NCI-H460 (cell line): ENCODE measurements around the gene CACNB2. TPM values are rescaled to one million over a fixed set of nuclear protein-coding genes. Genes with fewer than 3 reads are reported as not detected.

Experiments used
- DNase-seq: peaks from one replicate; pipeline ENCODE4 v3.0.0-alpha.2; 2016; ENCODE audit warnings: low read depth; ENCODE audit errors: extremely low read depth
- total RNA-seq: library from RNA; depleted of rRNA; stranded (reverse); fragments of >200 nt; shearing (Covaris generic); gene quantifications from 2 replicates; pipeline ENCODE4 v1.2.3, GENCODE V29; 2014

CACNB2 gene
- total RNA-seq, 1 experiment from 2014 or later, result 2.6 TPM

- DNase-seq, result no peak
These were observed 185.8 kb downstream of the CACNB2 start for GRCh38 chr10:18325889-18326531.

GRCh38 chr10:18328941-18329340, 188.7 kb downstream of the CACNB2 start:
- no peak for DNase-seq

DNA sequence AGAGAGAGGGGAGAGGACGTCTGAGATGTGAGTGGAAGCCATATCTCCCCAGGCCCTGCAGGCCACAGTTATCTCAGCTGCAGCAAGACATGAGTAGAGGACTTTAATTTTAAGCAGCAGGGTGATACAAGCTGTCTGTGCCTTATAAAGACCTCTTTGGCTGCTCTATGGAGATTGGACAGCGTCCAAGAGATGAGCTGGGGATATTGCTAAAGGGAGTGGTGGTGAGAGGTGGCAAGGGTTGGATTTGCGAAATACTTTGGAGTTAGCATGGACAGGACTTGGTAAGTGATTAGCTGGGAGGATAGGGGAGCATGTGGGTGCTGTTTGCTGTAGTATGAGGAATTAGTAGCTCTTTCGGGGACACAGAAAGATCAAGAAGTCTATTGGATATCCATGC, 191.8 kb downstream of the CACNB2 start:
- no peak for DNase-seq

- DNase-seq, result no peak
These were observed 192.3 kb downstream of the CACNB2 start for GRCh38 chr10:18332484-18332883.

GRCh38 chr10:18333621-18334020, 193.4 kb downstream of the CACNB2 start:
- DNase-seq, result no peak

- no peak for DNase-seq
These were observed 194.1 kb downstream of the CACNB2 start for GRCh38 chr10:18334116-18334867.

DNA sequence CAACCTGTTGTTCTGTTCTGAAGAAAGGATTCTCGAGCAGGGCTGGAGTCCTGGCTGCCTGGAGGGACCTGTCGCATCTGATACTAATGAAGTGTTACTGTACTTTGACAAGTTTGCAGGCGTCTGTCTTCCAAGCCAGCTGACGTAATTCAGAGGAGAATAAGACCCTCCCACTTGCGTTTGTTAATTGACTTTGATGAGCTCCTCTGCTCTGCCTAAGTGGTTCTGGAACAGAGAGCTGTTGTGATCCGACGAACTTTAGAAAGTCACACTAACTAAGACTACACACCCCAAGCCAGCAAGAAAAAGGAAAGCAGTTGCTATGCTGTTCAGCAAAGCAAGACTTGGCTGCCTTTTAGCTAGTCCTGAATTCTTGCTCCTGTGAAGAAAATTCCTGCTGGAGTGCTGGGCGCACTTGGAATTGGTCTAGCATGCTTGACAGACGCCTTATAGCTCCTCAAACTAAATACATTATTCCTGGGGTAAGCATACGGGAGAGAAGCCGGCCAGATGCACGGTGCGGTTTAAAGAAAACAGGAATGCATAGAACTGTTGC, 200.3 kb downstream of the CACNB2 start:
- no peak for DNase-seq

GRCh38 chr10:18341055-18341454, 200.8 kb downstream of the CACNB2 start:
- DNase-seq, result no peak

- no peak for DNase-seq
These were observed 203.3 kb downstream of the CACNB2 start for GRCh38 chr10:18343573-18343972.

GRCh38 chr10:18345308-18345707, 205.1 kb downstream of the CACNB2 start:
- DNase-seq, result no peak

DNA sequence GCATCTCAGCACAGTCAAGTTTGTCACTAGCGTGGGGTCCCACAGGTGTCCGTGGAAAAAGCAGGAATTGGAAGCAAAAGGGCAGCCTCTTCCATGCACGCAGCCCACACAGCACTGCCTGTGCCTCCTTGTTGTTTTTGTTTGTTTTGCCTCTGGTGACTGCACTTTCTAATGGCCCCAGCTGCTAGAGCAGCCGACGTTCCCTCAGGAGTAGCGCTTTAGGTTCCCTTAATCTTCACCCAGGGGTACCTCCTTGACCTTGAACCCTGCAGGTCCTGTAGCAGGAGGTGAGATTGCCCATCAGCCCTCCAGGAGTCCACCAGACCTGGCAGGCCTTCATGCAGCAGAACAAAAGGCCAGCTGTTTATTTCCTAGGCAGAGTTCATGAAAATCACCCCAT, 210.1 kb downstream of the CACNB2 start:
- no peak for DNase-seq

DNA sequence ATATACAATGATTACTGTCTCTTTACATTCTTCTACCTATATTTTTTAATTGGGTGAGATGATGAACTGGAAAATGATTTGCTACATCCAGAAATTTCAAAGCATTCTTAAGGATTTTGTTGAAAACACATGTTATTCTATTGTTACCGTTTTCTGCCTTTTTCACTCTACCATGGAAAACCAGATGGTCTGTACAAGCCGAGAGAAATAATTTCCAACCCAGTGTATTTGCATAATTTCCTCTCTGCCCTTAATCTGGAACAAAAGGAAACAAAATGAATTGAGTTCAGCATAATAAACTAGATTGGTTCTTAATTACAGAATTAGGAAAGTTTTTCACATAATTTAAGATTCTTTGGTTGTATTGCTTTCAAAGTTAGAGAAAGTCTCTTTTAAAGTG, 211.2 kb downstream of the CACNB2 start:
- no peak for DNase-seq

GRCh38 chr10:18352175-18352574, 212.0 kb downstream of the CACNB2 start:
- no peak for DNase-seq

GRCh38 chr10:18359812-18360211, 219.6 kb downstream of the CACNB2 start:
- no peak for DNase-seq

- DNase-seq, result no peak
These were observed 222.7 kb downstream of the CACNB2 start for GRCh38 chr10:18362892-18363291.

GRCh38 chr10:18364987-18365775, 225.0 kb downstream of the CACNB2 start:
- DNase-seq, result no peak

GRCh38 chr10:18367840-18368239, 227.6 kb downstream of the CACNB2 start:
- no peak for DNase-seq

GRCh38 chr10:18368273-18368672, 228.0 kb downstream of the CACNB2 start:
- DNase-seq, result no peak

GRCh38 chr10:18368682-18369081, 228.5 kb downstream of the CACNB2 start:
- no peak for DNase-seq

GRCh38 chr10:18369859-18370473, 229.7 kb downstream of the CACNB2 start:
- DNase-seq, result no peak

DNA sequence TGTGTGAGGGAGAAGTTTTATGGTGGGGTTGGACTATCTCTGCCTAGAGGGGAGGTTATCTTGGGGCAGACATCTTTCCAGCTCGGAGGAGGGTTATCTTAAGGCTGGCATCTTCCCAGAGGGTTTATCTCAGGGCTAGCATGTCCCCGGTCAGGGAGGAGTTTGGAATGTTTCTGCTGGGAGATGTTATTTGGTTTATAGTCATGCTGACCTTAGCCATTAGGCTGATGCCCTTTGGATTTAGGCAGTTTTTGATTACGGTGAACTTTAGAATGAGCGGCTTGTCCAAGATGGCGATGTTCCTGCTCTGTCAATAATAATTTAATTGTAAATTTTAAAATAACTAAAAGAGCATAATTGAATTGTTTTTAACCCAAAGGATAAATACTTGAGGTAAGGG, 236.4 kb downstream of the CACNB2 start:
- DNase-seq, result no peak
